DND-41 (cell line): ENCODE measurements around the gene FADD.

Experiments used
- ATAC-seq: fragments of 200-7000 bp; cut with Tn5 transposase; 3 replicates; pipeline ENCODE4 v1.9.1; 2021; ENCODE audit warnings: low read depth; ENCODE audit not compliant: insufficient read depth
- DNase-seq: peaks from one replicate; pipeline ENCODE4 v3.0.0-alpha.2; 2020
- H2AFZ ChIP-seq: 2 replicates; pipeline ENCODE4 v1.6.0; 2012; ENCODE audit warnings: low read depth, low read length
- H3K27ac ChIP-seq: 2 replicates; pipeline ENCODE4 v1.5.1; 2012; ENCODE audit warnings: low read length, inconsistent platforms
- H3K27me3 ChIP-seq: fragments of 200-600 bp; sonication (generic); 2 replicates; pipeline ENCODE4 v1.6.0; 2012; ENCODE audit warnings: low read length, mild to moderate bottlenecking, inconsistent platforms; ENCODE audit not compliant: insufficient read depth, poor library complexity
- H3K36me3 ChIP-seq: 2 replicates; pipeline ENCODE4 v1.5.1; 2012; ENCODE audit warnings: low read length, inconsistent platforms; ENCODE audit not compliant: insufficient read depth
- H3K4me1 ChIP-seq: 2 replicates; pipeline ENCODE4 v1.5.1; 2012; ENCODE audit warnings: mild to moderate bottlenecking, low read length; ENCODE audit not compliant: insufficient read depth
- H3K4me2 ChIP-seq: 2 replicates; pipeline ENCODE4 v1.6.0; 2012; ENCODE audit warnings: mild to moderate bottlenecking, moderate library complexity, low read length, inconsistent platforms; ENCODE audit not compliant: insufficient read depth
- H3K4me3 ChIP-seq, 2 experiments: fragments of 200-600 bp in 1 of 2; shearing (Covaris generic) in 1 of 2; 2 replicates each; pipeline ENCODE4 v1.5.1; 2012 to 2016; ENCODE audit warnings: inconsistent platforms in 2 of 2, low read length in 2 of 2, mild to moderate bottlenecking in 2 of 2, low read depth in 1 of 2, moderate library complexity in 1 of 2
- H3K79me2 ChIP-seq: 2 replicates; pipeline ENCODE4 v1.6.0; 2012; ENCODE audit warnings: low read length, inconsistent platforms; ENCODE audit not compliant: insufficient read depth
- H3K9ac ChIP-seq: 2 replicates; pipeline ENCODE4 v1.6.0; 2012; ENCODE audit warnings: low read depth, mild to moderate bottlenecking, inconsistent platforms, low read length, moderate library complexity
- H3K9me3 ChIP-seq: 2 replicates; pipeline ENCODE4 v1.5.1; 2012; ENCODE audit warnings: low read length, moderate library complexity, mild to moderate bottlenecking, inconsistent platforms; ENCODE audit not compliant: insufficient read depth, severe bottlenecking
- H4K20me1 ChIP-seq: 2 replicates; pipeline ENCODE4 v1.6.0; 2012; ENCODE audit warnings: low read length; ENCODE audit not compliant: insufficient read depth
- EZH2 ChIP-seq: IDR thresholded peaks from 3 replicates; pipeline ENCODE4 v1.6.1; 2012; ENCODE audit warnings: borderline replicate concordance, low read depth, mild to moderate bottlenecking, moderate library complexity, low read length, inconsistent platforms; ENCODE audit not compliant: severe bottlenecking
- TF ChIP-seq, protein P1 (sequence below): IDR thresholded peaks from 2 replicates; pipeline ENCODE4 v1.5.1; 2012; ENCODE audit warnings: borderline replicate concordance, low read length, moderate library complexity, mild to moderate bottlenecking; ENCODE audit not compliant: poor library complexity, severe bottlenecking; ENCODE audit errors: extremely low read depth

Gene FADD

DNA sequence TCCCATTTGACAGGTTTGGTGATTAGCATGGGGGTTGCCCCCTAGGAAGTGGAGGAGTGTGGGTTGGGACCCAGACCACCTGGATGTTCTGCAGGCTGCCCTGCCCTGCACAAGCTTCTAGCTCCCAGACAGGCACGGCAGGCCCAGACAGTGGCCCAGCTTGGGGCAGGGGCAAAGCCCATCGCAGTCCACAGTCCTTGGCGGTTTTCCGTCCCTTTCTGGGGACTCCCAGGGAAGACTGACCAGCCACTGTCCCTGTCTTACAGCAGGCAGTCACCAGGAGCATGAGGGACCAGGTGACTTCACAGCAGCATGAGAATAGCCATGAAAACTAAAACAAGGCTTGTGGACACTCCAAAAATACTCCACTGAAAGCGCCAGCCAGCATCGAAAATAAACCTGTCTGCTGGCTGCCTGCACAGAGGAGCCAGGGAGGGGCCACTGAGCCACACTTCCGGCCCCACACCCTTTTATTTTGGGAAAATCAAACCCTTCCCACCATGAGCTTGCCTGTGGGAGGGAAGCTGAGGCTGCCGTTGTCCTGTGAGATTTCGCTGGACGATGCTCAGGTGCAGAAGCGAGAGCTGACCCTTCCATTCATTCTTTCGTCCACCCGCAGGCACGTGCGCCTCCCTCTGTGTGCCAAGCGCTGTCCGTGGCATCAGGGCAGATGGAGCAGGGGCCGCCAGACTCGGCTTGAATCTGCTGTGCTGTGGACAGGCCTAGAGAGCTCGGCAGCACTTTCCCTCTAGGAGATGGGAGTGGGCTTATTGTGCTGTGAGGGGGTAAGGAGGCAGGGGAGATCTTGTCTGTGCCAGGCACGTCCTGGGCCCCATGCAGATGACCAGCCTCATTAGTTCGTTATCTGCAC, 28.0 kb downstream of the FADD start:
- H3K9ac ChIP-seq: no peak overlapping the region
- H2AFZ ChIP-seq: no peak overlapping the region
- no peak for TF ChIP-seq EZH2
- no peaks in the 10 kb centered on the region; the same call in 1 of the 2 replicates for H4K20me1 ChIP-seq
- H3K4me3 ChIP-seq: no peak overlapping the region
- H3K4me2 ChIP-seq: no peak overlapping the region
- H3K4me1 ChIP-seq: no peaks in the 10 kb centered on the region
- peaks cover 9% of the 10 kb centered on the region for H3K27me3 ChIP-seq
- no peak for ATAC-seq
- H3K36me3 ChIP-seq: no peaks in the 10 kb centered on the region
- H3K27ac ChIP-seq: no peak overlapping the region
- no peaks in the 10 kb centered on the region for H3K9me3 ChIP-seq
- H3K79me2 ChIP-seq: no peaks in the 10 kb centered on the region
- DNase-seq: no peak

DNA sequence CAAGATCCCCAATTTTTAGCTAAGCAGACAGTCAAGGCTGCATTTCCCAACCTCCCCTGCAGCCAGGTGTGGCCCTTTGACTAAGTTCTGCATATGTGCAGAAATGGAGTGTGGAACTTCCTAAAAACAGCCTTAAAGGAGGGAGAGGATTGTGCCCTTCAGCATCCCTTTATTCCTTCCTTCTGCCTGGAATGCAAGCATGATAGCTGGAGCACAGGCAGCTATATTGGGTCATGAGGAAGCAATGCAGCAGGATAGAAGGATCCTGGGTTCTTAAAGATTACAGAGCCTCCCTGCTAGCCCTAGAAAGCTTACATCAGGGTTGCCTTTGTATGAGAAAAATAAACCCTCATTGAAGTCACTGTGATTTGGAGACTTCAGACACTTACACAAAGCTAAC, 29.9 kb downstream of the FADD start:
- Histone ChIP-seq H3K4me2 (no peak overlapping the region), H2AFZ (no peak overlapping the region), H3K79me2 (no peaks in the 10 kb centered on the region), H3K9ac (no peak overlapping the region), H3K36me3 (no peaks in the 10 kb centered on the region), H3K9me3 (no peaks in the 10 kb centered on the region), H3K27me3 (peaks cover 8% of the 10 kb centered on the region), H3K27ac (no peak overlapping the region), H3K4me3 (no peak overlapping the region), H4K20me1 (no peaks in the 10 kb centered on the region), H3K4me1 (no peaks in the 10 kb centered on the region)
- DNase-seq: no peak
- no peak for TF ChIP-seq EZH2
- TF ChIP-seq, protein P1, sequence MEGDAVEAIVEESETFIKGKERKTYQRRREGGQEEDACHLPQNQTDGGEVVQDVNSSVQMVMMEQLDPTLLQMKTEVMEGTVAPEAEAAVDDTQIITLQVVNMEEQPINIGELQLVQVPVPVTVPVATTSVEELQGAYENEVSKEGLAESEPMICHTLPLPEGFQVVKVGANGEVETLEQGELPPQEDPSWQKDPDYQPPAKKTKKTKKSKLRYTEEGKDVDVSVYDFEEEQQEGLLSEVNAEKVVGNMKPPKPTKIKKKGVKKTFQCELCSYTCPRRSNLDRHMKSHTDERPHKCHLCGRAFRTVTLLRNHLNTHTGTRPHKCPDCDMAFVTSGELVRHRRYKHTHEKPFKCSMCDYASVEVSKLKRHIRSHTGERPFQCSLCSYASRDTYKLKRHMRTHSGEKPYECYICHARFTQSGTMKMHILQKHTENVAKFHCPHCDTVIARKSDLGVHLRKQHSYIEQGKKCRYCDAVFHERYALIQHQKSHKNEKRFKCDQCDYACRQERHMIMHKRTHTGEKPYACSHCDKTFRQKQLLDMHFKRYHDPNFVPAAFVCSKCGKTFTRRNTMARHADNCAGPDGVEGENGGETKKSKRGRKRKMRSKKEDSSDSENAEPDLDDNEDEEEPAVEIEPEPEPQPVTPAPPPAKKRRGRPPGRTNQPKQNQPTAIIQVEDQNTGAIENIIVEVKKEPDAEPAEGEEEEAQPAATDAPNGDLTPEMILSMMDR: no peak
- no peak for ATAC-seq

DNA sequence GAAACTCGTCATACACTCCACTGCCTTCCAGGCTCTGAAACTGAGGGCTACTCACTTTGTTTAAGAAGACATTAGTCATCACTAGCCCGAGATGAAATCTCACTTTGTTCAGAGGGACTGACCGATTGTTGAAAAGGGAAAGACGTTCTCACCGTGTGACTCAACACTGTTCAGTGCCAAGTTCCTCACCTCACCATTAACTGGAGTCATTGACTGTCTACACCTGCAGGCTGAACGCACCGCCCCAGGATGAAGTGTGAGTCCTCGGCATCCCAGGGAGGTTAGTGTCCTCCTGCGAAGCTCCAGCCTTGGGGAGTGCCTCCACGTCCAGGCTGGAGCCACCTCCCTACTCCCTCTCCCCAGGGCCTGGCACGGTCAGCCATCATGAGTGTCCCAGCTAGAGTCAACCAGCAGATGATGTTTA, 30.4 kb downstream of the FADD start:
- H4K20me1 ChIP-seq: no peaks in the 10 kb centered on the region
- no peaks in the 10 kb centered on the region for H3K9me3 ChIP-seq
- DNase-seq (no peak), ATAC-seq (no peak)
- no peaks in the 10 kb centered on the region for H3K4me1 ChIP-seq
- no peak overlapping the region for H3K27ac ChIP-seq
- H3K27me3 ChIP-seq: peaks cover 8% of the 10 kb centered on the region
- TF ChIP-seq EZH2: no peak
- TF ChIP-seq, protein P1: no peak
- no peaks in the 10 kb centered on the region for H3K79me2 ChIP-seq
- no peaks in the 10 kb centered on the region for H3K36me3 ChIP-seq
- H3K9ac ChIP-seq: no peak overlapping the region
- no peak overlapping the region for H3K4me2 ChIP-seq
- no peak overlapping the region for H3K4me3 ChIP-seq
- no peak overlapping the region for H2AFZ ChIP-seq

DNA sequence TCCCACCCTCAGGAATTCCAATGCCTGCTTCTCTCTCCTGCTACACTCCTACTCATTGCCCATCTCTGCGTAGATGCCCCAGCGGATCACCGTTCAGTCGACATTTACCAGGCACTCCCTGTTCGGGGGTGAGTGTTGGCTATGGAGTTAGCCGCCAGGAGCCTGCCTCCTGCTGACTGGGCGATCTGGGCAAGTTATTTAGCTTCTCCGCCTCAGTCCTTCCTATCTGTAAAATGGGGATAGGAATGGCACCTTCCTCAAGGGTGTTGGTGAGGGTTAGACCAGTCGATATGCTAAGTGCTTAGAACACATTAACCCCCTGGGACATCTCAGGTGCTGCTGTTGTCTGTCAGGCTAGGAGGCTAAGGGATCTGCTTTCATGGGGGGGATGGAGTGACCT, 30.9 kb downstream of the FADD start:
- TF ChIP-seq EZH2: no peak
- TF ChIP-seq, protein P1: no peak
- Histone ChIP-seq H3K79me2 (no peaks in the 10 kb centered on the region), H3K4me2 (no peak overlapping the region), H3K4me3 (no peak overlapping the region), H4K20me1 (no peaks in the 10 kb centered on the region), H3K27me3 (peaks cover 8% of the 10 kb centered on the region), H3K27ac (no peak overlapping the region), H3K36me3 (no peaks in the 10 kb centered on the region), H2AFZ (no peak overlapping the region), H3K9ac (no peak overlapping the region), H3K4me1 (no peaks in the 10 kb centered on the region), H3K9me3 (no peaks in the 10 kb centered on the region)
- ATAC-seq (no peak), DNase-seq (no peak)
